ENCODE measurements around the gene MAD1L1. TPM values are rescaled to one million over a fixed set of nuclear protein-coding genes. Genes with fewer than 3 reads are reported as not detected.

Gene MAD1L1
- total RNA-seq, 3 donors from 2014 or later = 25.3 to 31.2 (median 26.2) TPM

- H3K36me3 ChIP-seq (ENCODE audit: low read depth) = no peaks in the 10 kb centered on the region
- no peak overlapping the region for H3K4me3 ChIP-seq
- DNase-seq (no peak), ATAC-seq (no peak)
- no peaks in the 10 kb centered on the region for H3K4me1 ChIP-seq (ENCODE audit: low read depth)
- H3K9me3 ChIP-seq = no peaks in the 10 kb centered on the region
- TF ChIP-seq, protein P1, sequence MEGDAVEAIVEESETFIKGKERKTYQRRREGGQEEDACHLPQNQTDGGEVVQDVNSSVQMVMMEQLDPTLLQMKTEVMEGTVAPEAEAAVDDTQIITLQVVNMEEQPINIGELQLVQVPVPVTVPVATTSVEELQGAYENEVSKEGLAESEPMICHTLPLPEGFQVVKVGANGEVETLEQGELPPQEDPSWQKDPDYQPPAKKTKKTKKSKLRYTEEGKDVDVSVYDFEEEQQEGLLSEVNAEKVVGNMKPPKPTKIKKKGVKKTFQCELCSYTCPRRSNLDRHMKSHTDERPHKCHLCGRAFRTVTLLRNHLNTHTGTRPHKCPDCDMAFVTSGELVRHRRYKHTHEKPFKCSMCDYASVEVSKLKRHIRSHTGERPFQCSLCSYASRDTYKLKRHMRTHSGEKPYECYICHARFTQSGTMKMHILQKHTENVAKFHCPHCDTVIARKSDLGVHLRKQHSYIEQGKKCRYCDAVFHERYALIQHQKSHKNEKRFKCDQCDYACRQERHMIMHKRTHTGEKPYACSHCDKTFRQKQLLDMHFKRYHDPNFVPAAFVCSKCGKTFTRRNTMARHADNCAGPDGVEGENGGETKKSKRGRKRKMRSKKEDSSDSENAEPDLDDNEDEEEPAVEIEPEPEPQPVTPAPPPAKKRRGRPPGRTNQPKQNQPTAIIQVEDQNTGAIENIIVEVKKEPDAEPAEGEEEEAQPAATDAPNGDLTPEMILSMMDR (IDR thresholded peaks at IDR 0.05) = no peak
- intact Hi-C loops (cut with DNase I, micrococcal nuclease) = no loop called here
Observed at GRCh38 chr7:2257651-2258050, 24.9 kb upstream of the MAD1L1 start.

GRCh38 chr7:2257046-2257551 is 24.4 kb upstream of the MAD1L1 start:
- H3K4me1 ChIP-seq (ENCODE audit: low read depth) = no peaks in the 10 kb centered on the region
- intact Hi-C loops (cut with DNase I, micrococcal nuclease) = no loop called here
- H3K9me3 ChIP-seq = no peaks in the 10 kb centered on the region
- H3K4me3 ChIP-seq = no peak overlapping the region
- no peak for DNase-seq
- no peak for ATAC-seq
- TF ChIP-seq, protein P1 (IDR thresholded peaks at IDR 0.05) = no peak
- no peaks in the 10 kb centered on the region for H3K36me3 ChIP-seq (ENCODE audit: low read depth)

GRCh38 chr7:2256306-2257045 is 23.7 kb upstream of the MAD1L1 start:
- ATAC-seq = no peak
- TF ChIP-seq, protein P1 (IDR thresholded peaks at IDR 0.05) = no peak
- intact Hi-C loops (cut with DNase I, micrococcal nuclease) = no loop called here
- Histone ChIP-seq H3K9me3 (no peaks in the 10 kb centered on the region), H3K36me3 (ENCODE audit: low read depth) (no peaks in the 10 kb centered on the region), H3K4me1 (ENCODE audit: low read depth) (no peaks in the 10 kb centered on the region), H3K4me3 (no peak overlapping the region)
- no peak for DNase-seq

DNA sequence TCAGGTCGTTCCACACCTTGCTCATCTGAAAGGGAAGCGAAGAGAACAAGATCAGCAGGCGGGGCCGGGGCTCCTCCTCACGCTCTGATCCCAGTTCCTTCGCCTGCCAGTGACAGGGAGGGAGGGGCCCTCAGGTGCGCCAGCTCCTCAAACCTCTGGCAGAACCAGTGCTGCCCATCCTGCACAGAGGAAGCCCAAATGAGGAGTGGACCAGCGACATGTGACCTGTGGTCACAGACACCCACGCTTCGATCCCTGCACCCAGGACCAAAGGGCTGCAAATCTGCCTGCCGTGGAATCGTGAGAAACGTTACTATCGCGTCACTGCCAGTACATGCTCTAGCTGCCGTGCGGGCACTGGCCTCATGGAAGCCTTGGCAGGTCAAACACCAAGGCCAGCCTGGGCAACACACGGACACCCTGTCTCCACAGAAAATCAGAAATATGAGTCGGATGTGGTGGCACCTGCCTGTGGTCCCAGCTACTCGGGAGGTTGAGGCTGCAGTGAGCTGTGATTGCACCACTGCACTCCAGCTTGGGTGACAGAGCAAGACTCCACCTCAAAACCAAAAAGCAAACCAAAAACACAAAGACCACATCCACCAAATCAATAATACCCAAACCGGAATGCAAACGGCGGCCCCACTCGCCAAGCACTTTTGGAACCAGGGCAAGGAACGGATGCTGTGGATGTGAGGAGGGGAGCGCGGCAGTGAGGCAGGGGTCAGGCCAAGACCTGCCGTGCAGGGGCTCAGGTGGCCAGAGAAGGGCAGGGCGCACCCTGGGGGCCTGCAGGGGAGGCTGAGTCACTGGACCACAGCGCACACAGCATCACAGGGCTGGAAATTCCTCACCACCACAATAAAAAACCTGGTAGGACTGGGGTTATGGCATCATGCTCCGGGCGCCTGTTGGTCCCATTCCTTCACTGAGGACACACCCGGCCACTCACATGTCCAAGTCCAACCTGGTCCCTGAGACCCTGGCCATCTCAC is 22.7 kb upstream of the MAD1L1 start:
- DNase-seq = no peak
- Histone ChIP-seq H3K4me3 (no peak overlapping the region), H3K36me3 (ENCODE audit: low read depth) (no peaks in the 10 kb centered on the region), H3K9me3 (no peaks in the 10 kb centered on the region), H3K4me1 (ENCODE audit: low read depth) (no peaks in the 10 kb centered on the region)
- no peak for ATAC-seq
- TF ChIP-seq, protein P1 (IDR thresholded peaks at IDR 0.05) = no peak
- intact Hi-C loops (cut with DNase I, micrococcal nuclease) = no loop called here

DNA sequence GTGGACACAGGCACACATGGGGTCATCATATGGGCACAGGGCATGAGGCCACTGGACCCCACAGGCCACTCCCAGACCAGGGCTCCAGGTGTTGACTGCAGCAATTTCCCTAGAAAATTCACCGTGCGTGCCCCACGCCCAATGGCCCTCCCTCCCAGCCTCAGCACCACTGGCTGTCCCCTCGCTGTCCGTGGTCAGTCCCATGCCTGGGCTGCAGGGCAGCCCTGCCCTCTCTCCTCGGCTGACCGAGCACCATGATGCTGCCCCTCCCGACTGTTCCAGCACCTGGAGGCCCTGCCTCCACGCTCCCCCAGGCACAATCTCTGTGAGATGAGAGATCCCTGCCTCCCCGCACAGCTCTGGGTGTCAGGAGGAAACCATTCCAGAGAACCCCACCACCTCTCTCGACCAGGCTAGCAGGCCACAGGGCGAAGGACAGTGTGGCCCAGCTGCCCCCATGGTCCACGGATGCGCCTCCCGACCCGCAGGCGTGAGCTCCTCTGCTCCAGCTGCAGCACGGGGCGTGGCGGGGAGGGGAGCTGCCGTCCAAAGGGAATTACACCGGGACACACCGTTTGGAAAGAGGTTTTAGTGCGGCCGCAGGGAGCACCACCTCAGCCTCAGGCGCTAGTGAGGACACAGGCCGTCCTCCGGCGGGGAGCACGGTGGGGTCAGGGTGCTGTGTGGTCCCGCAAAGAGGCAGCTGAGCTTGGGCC is 21.8 kb upstream of the MAD1L1 start:
- Histone ChIP-seq H3K4me1 (ENCODE audit: low read depth) (no peaks in the 10 kb centered on the region), H3K9me3 (no peaks in the 10 kb centered on the region), H3K36me3 (ENCODE audit: low read depth) (no peaks in the 10 kb centered on the region), H3K4me3 (no peak overlapping the region)
- ATAC-seq (no peak), DNase-seq (no peak)
- TF ChIP-seq, protein P1 (IDR thresholded peaks at IDR 0.05) = no peak
- intact Hi-C loops (cut with DNase I, micrococcal nuclease) = no loop called here
